H9 (cell line): ENCODE measurements around the gene HEATR5B. TPM values are rescaled to one million over a fixed set of nuclear protein-coding genes. Genes with fewer than 3 reads are reported as not detected.

Source experiments
- DNase-seq: peaks from one replicate; pipeline ENCODE4 v3.0.0-alpha.2; 2017
- H2AFZ ChIP-seq: one replicate; pipeline ENCODE4 v1.6.1; 2013; ENCODE audit warnings: mild to moderate bottlenecking, low read length, control low read depth, moderate library complexity
- H2AK5ac ChIP-seq: 2 replicates; pipeline ENCODE4 v1.6.1; 2013; ENCODE audit warnings: low read length, control low read depth, mixed read lengths; ENCODE audit not compliant: insufficient read length
- H2BK120ac ChIP-seq: one replicate; pipeline ENCODE4 v1.6.1; 2013; ENCODE audit warnings: low read depth, mild to moderate bottlenecking, low read length, control low read depth, inconsistent platforms; ENCODE audit not compliant: poor library complexity, severe bottlenecking
- H2BK12ac ChIP-seq: 2 replicates; pipeline ENCODE4 v1.6.1; 2013; ENCODE audit warnings: low read length, control low read depth, mixed read lengths, low read depth; ENCODE audit not compliant: insufficient read length
- H2BK15ac ChIP-seq: 2 replicates; pipeline ENCODE4 v1.6.1; 2013; ENCODE audit warnings: low read depth, low read length, control low read depth
- H2BK20ac ChIP-seq: one replicate; pipeline ENCODE4 v1.6.1; 2013; ENCODE audit warnings: low read depth, mild to moderate bottlenecking, low read length, control low read depth, inconsistent platforms; ENCODE audit not compliant: poor library complexity, severe bottlenecking
- H2BK5ac ChIP-seq: 2 replicates; pipeline ENCODE4 v1.6.1; 2013; ENCODE audit warnings: low read length, control low read depth, mixed read lengths; ENCODE audit not compliant: insufficient read length
- H3K14ac ChIP-seq: 2 replicates; pipeline ENCODE4 v1.6.1; 2013; ENCODE audit warnings: low read length, control low read depth; ENCODE audit not compliant: insufficient read depth
- H3K18ac ChIP-seq: 2 replicates; pipeline ENCODE4 v1.6.1; 2013; ENCODE audit warnings: low read depth, mild to moderate bottlenecking, mixed read lengths, low read length, control low read depth; ENCODE audit not compliant: insufficient read length
- H3K23ac ChIP-seq: 2 replicates; pipeline ENCODE4 v1.6.1; 2013; ENCODE audit warnings: low read length, control low read depth, mixed read lengths, low read depth; ENCODE audit not compliant: insufficient read length
- H3K23me2 ChIP-seq: 2 replicates; pipeline ENCODE4 v1.6.1; 2013; ENCODE audit warnings: low read depth, mild to moderate bottlenecking, mixed read lengths, low read length, control low read depth; ENCODE audit not compliant: insufficient read length, poor library complexity, severe bottlenecking
- H3K27ac ChIP-seq: 2 replicates; pipeline ENCODE4 v1.5.1; 2013; ENCODE audit warnings: low read length, control low read depth, mixed read lengths, low read depth; ENCODE audit not compliant: insufficient read length
- H3K27me3 ChIP-seq: 2 replicates; pipeline ENCODE4 v1.6.1; 2013; ENCODE audit warnings: low read length, control low read depth, inconsistent platforms; ENCODE audit not compliant: insufficient read depth
- H3K4ac ChIP-seq: 2 replicates; pipeline ENCODE4 v1.6.1; 2013; ENCODE audit warnings: low read depth, mild to moderate bottlenecking, control low read depth, inconsistent platforms, low read length, moderate library complexity
- H3K4me1 ChIP-seq: 2 replicates; pipeline ENCODE4 v1.6.1; 2013; ENCODE audit warnings: low read length, control low read depth, inconsistent platforms; ENCODE audit not compliant: insufficient read depth
- H3K4me2 ChIP-seq: 2 replicates; pipeline ENCODE4 v1.6.1; 2013; ENCODE audit warnings: low read length, control low read depth, mixed read lengths; ENCODE audit not compliant: insufficient read length, insufficient read depth
- H3K56ac ChIP-seq: 2 replicates; pipeline ENCODE4 v1.6.1; 2013; ENCODE audit warnings: low read depth, mild to moderate bottlenecking, mixed read lengths, low read length, control low read depth; ENCODE audit not compliant: insufficient read length
- H3K79me1 ChIP-seq: 2 replicates; pipeline ENCODE4 v1.6.1; 2013; ENCODE audit warnings: low read depth, mild to moderate bottlenecking, moderate library complexity, low read length, control low read depth, inconsistent platforms; ENCODE audit not compliant: insufficient read depth, poor library complexity, severe bottlenecking
- H3K79me2 ChIP-seq: 2 replicates; pipeline ENCODE4 v1.6.1; 2013; ENCODE audit warnings: low read length, control low read depth, inconsistent platforms; ENCODE audit not compliant: insufficient read depth
- H3K9ac ChIP-seq: 2 replicates; pipeline ENCODE4 v1.6.1; 2013; ENCODE audit warnings: low read length, control low read depth, mixed read lengths; ENCODE audit not compliant: insufficient read length; ENCODE audit errors: extremely low read depth
- H3K9me3 ChIP-seq: one replicate; pipeline ENCODE4 v1.6.1; 2013; ENCODE audit warnings: low read depth, low read length, inconsistent platforms; ENCODE audit not compliant: control insufficient read depth
- H3T11ph ChIP-seq: one replicate; pipeline ENCODE4 v1.6.1; 2013; ENCODE audit warnings: mild to moderate bottlenecking, low read length, control low read depth, inconsistent platforms
- H4K20me1 ChIP-seq: one replicate; pipeline ENCODE4 v1.6.1; 2013; ENCODE audit not compliant: control insufficient read depth, insufficient read length, insufficient read depth
- H4K5ac ChIP-seq: 2 replicates; pipeline ENCODE4 v1.6.1; 2013; ENCODE audit warnings: low read depth, mild to moderate bottlenecking, mixed read lengths, low read length, control low read depth; ENCODE audit not compliant: insufficient read length
- H4K8ac ChIP-seq: replicated peaks from 2 replicates; pipeline ENCODE4 v1.6.1; 2013; ENCODE audit warnings: low read length, control low read depth, mixed read lengths, low read depth; ENCODE audit not compliant: insufficient read length
- H4K91ac ChIP-seq: 2 replicates; pipeline ENCODE4 v1.6.1; 2013; ENCODE audit warnings: low read depth, mild to moderate bottlenecking, moderate library complexity, mixed read lengths, low read length, control low read depth; ENCODE audit not compliant: insufficient read length
- H3K27ac Mint-ChIP-seq, 3 experiments: 2 replicates in 2 of 3; 3 replicates in 1 of 3; pipeline ENCODE4 v1.8.0; 2020 to 2021; ENCODE audit warnings: mixed read lengths in 3 of 3, mild to moderate bottlenecking in 1 of 3, moderate library complexity in 1 of 3
- H3K27me3 Mint-ChIP-seq: 2 replicates; pipeline ENCODE4 v1.8.0; 2021; ENCODE audit warnings: low read depth, mild to moderate bottlenecking, moderate library complexity, mixed read lengths
- H3K36me3 Mint-ChIP-seq, 3 experiments: 2 replicates in 2 of 3; 3 replicates in 1 of 3; pipeline ENCODE4 v1.8.0; 2020 to 2021; ENCODE audit warnings: low read depth in 3 of 3, mixed read lengths in 3 of 3; ENCODE audit not compliant: insufficient read depth in 1 of 3
- H3K4me1 Mint-ChIP-seq, 2 experiments: 2 replicates each; pipeline ENCODE4 v1.8.0; 2020; ENCODE audit warnings: mixed read lengths in 2 of 2
- H3K4me3 Mint-ChIP-seq, 2 experiments: 2 replicates in 1 of 2; 3 replicates in 1 of 2; pipeline ENCODE4 v1.8.0; 2020 to 2021; ENCODE audit warnings: mild to moderate bottlenecking in 2 of 2, mixed read lengths in 2 of 2, moderate library complexity in 1 of 2
- H3K9me3 Mint-ChIP-seq, 2 experiments: 2 replicates in 1 of 2; 3 replicates in 1 of 2; pipeline ENCODE4 v1.8.0; 2020; ENCODE audit warnings: mild to moderate bottlenecking in 2 of 2, mixed read lengths in 2 of 2, moderate library complexity in 1 of 2
- WGBS: extraction: QIAGEN DNeasy Blood & Tissue Kit; methylation state at CpG from one replicate; pipeline ENCODE4 v1.1.7; 2013; ENCODE audit warnings: missing lambda C conversion rate, low lambda C conversion rate, mixed read lengths; ENCODE audit not compliant: insufficient read length; ENCODE audit errors: extremely low coverage; 5-methylcytosine and 5-hydroxymethylcytosine counted together
- total RNA-seq: library from RNA; stranded (reverse); gene quantifications from 2 replicates; pipeline ENCODE4 v1.2.1, GENCODE V29; 2021
- TF ChIP-seq, protein P1 (sequence below): fragments of 200-600 bp; sonication (generic); conservative IDR thresholded peaks from 3 replicates; pipeline ENCODE4 v1.8.0; 2021; ENCODE audit warnings: antibody characterized with exemption, mild to moderate bottlenecking

The HEATR5B gene
- total RNA-seq, 1 experiment from 2014 or later, result 14.0 TPM

DNA sequence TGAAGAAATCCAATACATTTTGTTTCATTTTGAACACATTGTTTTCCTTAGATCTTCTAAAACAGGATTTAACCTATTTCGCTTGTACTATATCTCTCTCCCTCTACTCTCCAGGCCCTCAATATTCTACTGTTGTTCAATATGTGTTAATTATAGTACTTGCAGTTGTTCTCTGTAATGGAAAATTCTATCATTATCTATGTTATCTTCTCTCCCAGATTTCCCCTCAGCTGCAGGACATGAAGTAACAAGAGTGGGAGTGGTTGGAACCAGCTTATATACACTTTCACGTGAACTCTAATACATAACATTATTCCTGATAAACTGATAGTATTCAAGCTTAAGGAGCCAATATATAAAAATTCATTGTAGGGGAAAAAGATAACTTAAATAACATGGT, 110.9 kb downstream of the HEATR5B start:
- Histone ChIP-seq H4K91ac (no peak overlapping the region), H3K79me1 (no peaks in the 10 kb centered on the region), H2BK120ac (no peak overlapping the region), H2BK20ac (no peak overlapping the region), H3K27me3 (no peaks in the 10 kb centered on the region), H3K23me2 (no peaks in the 10 kb centered on the region), H2BK12ac (no peak overlapping the region), H2BK15ac (no peak overlapping the region), H3K4me1 (no peaks in the 10 kb centered on the region; the same call in 1 of the 2 replicates), H3K79me2 (no peaks in the 10 kb centered on the region), H4K5ac (no peak overlapping the region), H4K8ac (no peak overlapping the region), H2AFZ (no peak overlapping the region), H3K18ac (no peak overlapping the region), H3K9me3 (no peaks in the 10 kb centered on the region), H3K9ac (no peak overlapping the region), H3T11ph (no peak overlapping the region), H3K56ac (no peak overlapping the region), H3K14ac (no peak overlapping the region), H4K20me1 (no peaks in the 10 kb centered on the region), H3K23ac (no peak overlapping the region), H3K27ac (no peak overlapping the region), H3K4me2 (no peak overlapping the region), H3K4ac (no peak overlapping the region), H2AK5ac (no peak overlapping the region), H2BK5ac (no peak overlapping the region)
- Mint-ChIP-seq H3K4me1 (peaks cover 8 to 12% of the 10 kb centered on the region in 2 experiments), H3K27me3 (no peaks in the 10 kb centered on the region), H3K36me3 (peaks cover 0 to 5% (median 0%) of the 10 kb centered on the region in 3 experiments; a peak in 1 of 7 replicates), H3K9me3 (peaks cover 0 to 3% of the 10 kb centered on the region in 2 experiments; a peak in 2 of 5 replicates), H3K4me3 (no peak overlapping the region), H3K27ac (no peak overlapping the region)
- WGBS, result no CpG with 5 or more reads among the region's 2 CpGs
- DNase-seq, result no peak
- TF ChIP-seq, protein P1, sequence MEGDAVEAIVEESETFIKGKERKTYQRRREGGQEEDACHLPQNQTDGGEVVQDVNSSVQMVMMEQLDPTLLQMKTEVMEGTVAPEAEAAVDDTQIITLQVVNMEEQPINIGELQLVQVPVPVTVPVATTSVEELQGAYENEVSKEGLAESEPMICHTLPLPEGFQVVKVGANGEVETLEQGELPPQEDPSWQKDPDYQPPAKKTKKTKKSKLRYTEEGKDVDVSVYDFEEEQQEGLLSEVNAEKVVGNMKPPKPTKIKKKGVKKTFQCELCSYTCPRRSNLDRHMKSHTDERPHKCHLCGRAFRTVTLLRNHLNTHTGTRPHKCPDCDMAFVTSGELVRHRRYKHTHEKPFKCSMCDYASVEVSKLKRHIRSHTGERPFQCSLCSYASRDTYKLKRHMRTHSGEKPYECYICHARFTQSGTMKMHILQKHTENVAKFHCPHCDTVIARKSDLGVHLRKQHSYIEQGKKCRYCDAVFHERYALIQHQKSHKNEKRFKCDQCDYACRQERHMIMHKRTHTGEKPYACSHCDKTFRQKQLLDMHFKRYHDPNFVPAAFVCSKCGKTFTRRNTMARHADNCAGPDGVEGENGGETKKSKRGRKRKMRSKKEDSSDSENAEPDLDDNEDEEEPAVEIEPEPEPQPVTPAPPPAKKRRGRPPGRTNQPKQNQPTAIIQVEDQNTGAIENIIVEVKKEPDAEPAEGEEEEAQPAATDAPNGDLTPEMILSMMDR, result no peak
